ENCODE results near the gene DNAH17. TPM values are rescaled to one million over a fixed set of nuclear protein-coding genes. Genes with fewer than 3 reads are reported as not detected.

DNAH17 gene
- total RNA-seq, 2 experiments from 2014 or later = 0.26 to 0.33 TPM

- no peaks in the 10 kb centered on the region for H3K4me1 Mint-ChIP-seq
- no peak overlapping the region for H3K4me3 Mint-ChIP-seq
- H3K36me3 Mint-ChIP-seq = no peaks in the 10 kb centered on the region
- no peak for DNase-seq
- H3K27ac Mint-ChIP-seq = no peak overlapping the region
- no peaks in the 10 kb centered on the region for H3K9me3 Mint-ChIP-seq
- no peaks in the 10 kb centered on the region for H3K27me3 Mint-ChIP-seq
Observed at GRCh38 chr17:78572239-78573205, 4.7 kb downstream of the DNAH17 start.

DNA sequence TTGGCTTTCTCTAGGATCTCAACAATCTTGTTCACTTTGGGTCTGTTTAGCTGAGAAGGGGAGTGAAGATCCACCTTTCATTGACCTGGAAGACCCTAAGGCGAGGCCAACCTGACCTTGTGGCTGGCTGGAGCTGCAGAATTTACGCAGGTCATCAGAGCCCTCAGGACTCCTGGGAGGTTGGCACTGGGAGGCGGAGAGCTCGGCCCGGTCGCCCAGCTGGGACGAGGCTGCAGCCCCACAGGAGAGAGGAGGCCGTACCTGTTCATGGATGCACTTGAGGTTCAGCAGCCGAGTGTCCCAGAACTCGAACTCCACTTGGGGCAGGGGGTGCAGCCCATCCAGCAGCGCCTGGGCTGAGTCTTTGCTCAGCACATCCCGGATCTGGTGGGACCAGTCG is 5.9 kb downstream of the DNAH17 start:
- Mint-ChIP-seq H3K9me3 (no peaks in the 10 kb centered on the region), H3K36me3 (no peaks in the 10 kb centered on the region), H3K27me3 (no peaks in the 10 kb centered on the region), H3K4me1 (no peaks in the 10 kb centered on the region), H3K27ac (no peak overlapping the region), H3K4me3 (no peak overlapping the region)
- DNase-seq = no peak

DNA sequence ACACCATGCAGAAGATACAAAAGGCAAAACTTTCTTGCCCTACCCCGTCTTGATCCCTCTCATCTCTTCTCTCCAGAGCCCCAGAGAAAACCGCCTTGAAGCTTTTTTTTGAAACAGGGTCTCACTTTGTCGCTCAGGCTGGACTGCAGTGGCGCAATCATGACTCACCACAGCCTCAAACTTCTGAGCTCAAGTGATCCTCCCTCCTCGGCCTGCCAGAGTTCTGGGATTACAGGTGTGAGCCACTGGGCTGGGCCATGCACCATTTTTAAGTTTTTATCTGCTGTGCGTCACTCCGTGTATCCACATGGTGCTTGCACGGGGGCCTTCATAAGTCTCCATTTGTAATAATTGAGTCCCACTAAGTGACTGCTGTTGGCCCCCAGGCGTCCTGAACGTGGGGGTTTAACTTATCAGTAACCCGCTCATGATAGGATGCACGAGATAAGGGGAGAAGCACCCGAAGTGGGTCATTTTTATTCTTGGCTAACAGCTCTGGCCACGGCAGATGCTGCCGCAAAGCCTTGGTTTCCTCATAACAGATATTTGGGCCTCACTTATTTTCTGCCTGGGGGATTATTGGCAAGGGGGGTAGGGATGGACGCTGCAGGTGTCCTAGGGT is 8.6 kb downstream of the DNAH17 start:
- no peak for DNase-seq
- Mint-ChIP-seq H3K9me3 (no peaks in the 10 kb centered on the region), H3K4me3 (no peak overlapping the region), H3K36me3 (no peaks in the 10 kb centered on the region), H3K27me3 (no peaks in the 10 kb centered on the region), H3K27ac (no peak overlapping the region), H3K4me1 (no peaks in the 10 kb centered on the region)

DNA sequence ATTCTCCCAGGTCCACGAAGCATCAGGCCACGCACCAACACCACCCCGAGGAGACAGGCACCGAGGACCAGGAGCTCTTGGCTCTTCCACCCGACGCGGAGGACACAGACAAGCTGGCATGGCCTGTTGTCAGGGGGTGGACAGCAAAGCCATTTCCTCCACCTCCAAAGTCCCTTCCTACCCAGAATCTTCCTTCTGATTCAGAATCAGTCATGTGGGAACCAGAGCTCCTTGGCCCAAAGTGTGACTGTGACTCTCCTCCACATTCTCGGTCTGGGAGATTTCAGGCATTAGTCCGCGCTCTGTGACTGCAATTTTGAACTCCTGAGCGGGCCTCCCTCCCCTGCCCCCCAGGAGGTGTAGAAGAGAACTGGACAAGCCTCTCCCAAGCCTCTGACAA is 9.2 kb downstream of the DNAH17 start:
- no peak overlapping the region for H3K27ac Mint-ChIP-seq
- no peaks in the 10 kb centered on the region for H3K9me3 Mint-ChIP-seq
- peaks cover 5% of the 10 kb centered on the region for H3K27me3 Mint-ChIP-seq
- no peaks in the 10 kb centered on the region for H3K4me1 Mint-ChIP-seq
- no peaks in the 10 kb centered on the region for H3K36me3 Mint-ChIP-seq
- no peak for DNase-seq
- no peak overlapping the region for H3K4me3 Mint-ChIP-seq

GRCh38 chr17:78566947-78567346 is 10.2 kb downstream of the DNAH17 start:
- Mint-ChIP-seq H3K4me1 (no peaks in the 10 kb centered on the region), H3K27me3 (peaks cover 5% of the 10 kb centered on the region), H3K4me3 (no peak overlapping the region), H3K27ac (no peak overlapping the region), H3K9me3 (no peaks in the 10 kb centered on the region), H3K36me3 (no peaks in the 10 kb centered on the region)
- DNase-seq = no peak

GRCh38 chr17:78563189-78564145 is 13.7 kb downstream of the DNAH17 start:
- Mint-ChIP-seq H3K27me3 (peaks cover 5% of the 10 kb centered on the region), H3K27ac (no peak overlapping the region), H3K9me3 (no peaks in the 10 kb centered on the region), H3K36me3 (no peaks in the 10 kb centered on the region), H3K4me1 (no peaks in the 10 kb centered on the region), H3K4me3 (no peak overlapping the region)
- no peak for DNase-seq

DNA sequence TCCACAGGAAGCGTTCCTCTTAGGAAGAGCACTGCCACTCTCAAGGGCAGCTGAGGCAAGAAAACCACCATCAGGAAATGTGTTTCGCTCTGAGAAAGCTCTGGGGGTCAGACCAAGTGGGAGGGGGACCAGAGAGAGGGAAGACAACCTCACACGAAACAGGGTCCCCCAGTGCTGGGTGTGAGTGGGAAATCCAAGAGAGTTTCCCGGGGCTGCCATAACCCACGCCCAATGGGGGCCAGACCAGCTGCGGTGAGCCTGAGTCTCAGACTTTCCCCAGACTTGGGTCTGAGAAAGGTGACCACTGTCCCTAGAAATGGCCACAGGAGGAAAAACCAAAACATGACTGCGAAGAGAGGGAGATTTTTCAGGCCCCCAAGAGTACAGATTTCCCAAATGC is 14.5 kb downstream of the DNAH17 start:
- no peak for DNase-seq
- H3K36me3 Mint-ChIP-seq = no peaks in the 10 kb centered on the region
- no peak overlapping the region for H3K27ac Mint-ChIP-seq
- no peak overlapping the region for H3K4me3 Mint-ChIP-seq
- peaks cover 5% of the 10 kb centered on the region for H3K27me3 Mint-ChIP-seq
- H3K4me1 Mint-ChIP-seq = no peaks in the 10 kb centered on the region
- H3K9me3 Mint-ChIP-seq = no peaks in the 10 kb centered on the region

DNA sequence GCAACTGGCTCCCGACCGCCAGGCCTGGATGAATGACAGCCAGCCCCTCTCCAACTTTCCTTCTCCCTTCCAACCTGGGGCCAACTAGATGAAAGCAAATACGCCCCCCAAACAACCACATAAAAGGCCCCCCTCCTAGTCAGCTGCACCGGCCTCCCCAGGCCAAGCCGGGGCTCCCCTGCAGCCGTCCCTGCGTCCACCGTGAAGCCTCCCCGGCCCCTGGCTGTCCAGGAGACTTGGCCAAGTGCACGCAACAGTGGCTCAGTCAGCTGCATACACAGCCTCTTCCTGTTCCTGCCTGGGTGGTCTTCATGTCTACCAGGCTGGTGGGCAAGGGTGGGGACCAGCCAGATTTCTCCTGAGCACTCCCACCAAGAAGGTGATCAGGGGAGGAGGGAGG is 16.0 kb downstream of the DNAH17 start:
- Mint-ChIP-seq H3K36me3 (no peaks in the 10 kb centered on the region), H3K4me3 (no peak overlapping the region), H3K27ac (no peak overlapping the region), H3K27me3 (peaks cover 5% of the 10 kb centered on the region), H3K9me3 (no peaks in the 10 kb centered on the region), H3K4me1 (no peaks in the 10 kb centered on the region)
- no peak for DNase-seq

- Mint-ChIP-seq H3K36me3 (no peaks in the 10 kb centered on the region), H3K4me1 (no peaks in the 10 kb centered on the region), H3K9me3 (no peaks in the 10 kb centered on the region), H3K4me3 (no peak overlapping the region), H3K27me3 (peaks cover 5% of the 10 kb centered on the region), H3K27ac (no peak overlapping the region)
- no peak for DNase-seq
Observed at GRCh38 chr17:78560731-78561130, 16.5 kb downstream of the DNAH17 start.

GRCh38 chr17:78559749-78560368 is 17.3 kb downstream of the DNAH17 start:
- Mint-ChIP-seq H3K27ac (no peak overlapping the region), H3K4me3 (no peak overlapping the region), H3K4me1 (no peaks in the 10 kb centered on the region), H3K27me3 (peaks cover 5% of the 10 kb centered on the region), H3K36me3 (no peaks in the 10 kb centered on the region), H3K9me3 (no peaks in the 10 kb centered on the region)
- DNase-seq = no peak

DNA sequence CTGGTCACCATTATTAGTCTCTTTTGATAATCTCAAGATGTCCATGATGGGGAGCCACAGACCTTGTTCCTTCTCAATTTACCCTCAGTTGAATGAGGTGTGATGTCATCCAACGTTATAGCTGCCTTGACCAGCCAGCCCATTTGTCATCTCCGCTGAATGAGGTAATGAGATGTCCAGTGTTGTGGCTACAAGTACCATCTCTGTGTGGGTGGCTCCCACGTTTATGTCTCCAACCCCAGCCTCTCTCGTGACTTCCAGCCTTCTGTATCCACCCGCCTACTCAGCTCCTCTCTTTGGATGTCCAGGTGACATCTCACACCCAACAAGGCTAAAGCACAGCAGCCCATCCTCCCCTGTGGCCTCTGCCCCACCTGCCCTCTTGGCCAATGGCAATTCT is 18.2 kb downstream of the DNAH17 start:
- Mint-ChIP-seq H3K9me3 (no peaks in the 10 kb centered on the region), H3K4me3 (no peak overlapping the region), H3K4me1 (no peaks in the 10 kb centered on the region), H3K27ac (no peak overlapping the region), H3K27me3 (peaks cover 5% of the 10 kb centered on the region), H3K36me3 (no peaks in the 10 kb centered on the region)
- DNase-seq = no peak

GRCh38 chr17:78558181-78558850 is 18.9 kb downstream of the DNAH17 start:
- Mint-ChIP-seq H3K9me3 (no peaks in the 10 kb centered on the region), H3K27me3 (peaks cover 3% of the 10 kb centered on the region), H3K4me3 (no peak overlapping the region), H3K27ac (no peak overlapping the region), H3K36me3 (no peaks in the 10 kb centered on the region), H3K4me1 (no peaks in the 10 kb centered on the region)
- peak; percentile 14 for DNase-seq

DNA sequence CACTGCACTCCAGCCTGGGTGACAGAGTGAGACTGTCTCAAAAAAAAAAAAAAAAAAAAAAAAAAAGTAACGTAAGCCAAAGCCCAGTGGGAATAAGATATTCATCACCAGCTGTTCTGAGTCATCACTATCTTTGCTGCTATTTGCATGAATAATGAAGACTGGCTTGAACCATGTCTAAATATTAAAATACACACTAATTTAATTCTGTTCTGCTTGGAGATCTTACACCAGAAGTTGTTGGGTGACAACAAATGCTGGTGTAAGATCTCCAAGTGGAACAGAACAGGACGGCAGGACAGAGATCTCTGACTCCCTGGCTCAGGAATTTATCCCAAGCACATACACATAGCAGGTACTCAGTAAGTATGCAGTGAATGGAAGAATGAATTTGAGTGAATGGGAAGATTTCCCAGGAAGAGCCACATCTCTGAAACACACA is 19.6 kb downstream of the DNAH17 start:
- no peak overlapping the region for H3K27ac Mint-ChIP-seq
- H3K4me3 Mint-ChIP-seq = no peak overlapping the region
- no peaks in the 10 kb centered on the region for H3K4me1 Mint-ChIP-seq
- H3K9me3 Mint-ChIP-seq = no peaks in the 10 kb centered on the region
- DNase-seq = no peak
- H3K36me3 Mint-ChIP-seq = no peaks in the 10 kb centered on the region
- H3K27me3 Mint-ChIP-seq = no peaks in the 10 kb centered on the region

- Mint-ChIP-seq H3K9me3 (no peaks in the 10 kb centered on the region), H3K4me3 (no peak overlapping the region), H3K4me1 (no peaks in the 10 kb centered on the region), H3K27ac (no peak overlapping the region), H3K27me3 (no peaks in the 10 kb centered on the region), H3K36me3 (no peaks in the 10 kb centered on the region)
- no peak for DNase-seq
Observed at GRCh38 chr17:78556812-78557211, 20.4 kb downstream of the DNAH17 start.
